HL-60 (cell line): ENCODE results near the gene SMARCB1.

Source experiments
- GABPA ChIP-seq: IDR thresholded peaks from 2 replicates; pipeline ENCODE4 v1.6.1; 2012; ENCODE audit warnings: low read depth
- POLR2AphosphoS5 ChIP-seq: IDR thresholded peaks from 2 replicates; pipeline ENCODE4 v1.6.1; 2012; ENCODE audit warnings: low read depth
- TF ChIP-seq, protein P1 (sequence below): IDR thresholded peaks from one replicate; pipeline ENCODE4 v1.5.1; 2011; ENCODE audit warnings: low read length, control low read depth, inconsistent platforms; ENCODE audit not compliant: insufficient read depth
- TF ChIP-seq, protein P2 (sequence below): IDR thresholded peaks from 2 replicates; pipeline ENCODE4 v1.6.1; 2012; ENCODE audit warnings: low read depth; ENCODE audit not compliant: insufficient replicate concordance

DNA sequence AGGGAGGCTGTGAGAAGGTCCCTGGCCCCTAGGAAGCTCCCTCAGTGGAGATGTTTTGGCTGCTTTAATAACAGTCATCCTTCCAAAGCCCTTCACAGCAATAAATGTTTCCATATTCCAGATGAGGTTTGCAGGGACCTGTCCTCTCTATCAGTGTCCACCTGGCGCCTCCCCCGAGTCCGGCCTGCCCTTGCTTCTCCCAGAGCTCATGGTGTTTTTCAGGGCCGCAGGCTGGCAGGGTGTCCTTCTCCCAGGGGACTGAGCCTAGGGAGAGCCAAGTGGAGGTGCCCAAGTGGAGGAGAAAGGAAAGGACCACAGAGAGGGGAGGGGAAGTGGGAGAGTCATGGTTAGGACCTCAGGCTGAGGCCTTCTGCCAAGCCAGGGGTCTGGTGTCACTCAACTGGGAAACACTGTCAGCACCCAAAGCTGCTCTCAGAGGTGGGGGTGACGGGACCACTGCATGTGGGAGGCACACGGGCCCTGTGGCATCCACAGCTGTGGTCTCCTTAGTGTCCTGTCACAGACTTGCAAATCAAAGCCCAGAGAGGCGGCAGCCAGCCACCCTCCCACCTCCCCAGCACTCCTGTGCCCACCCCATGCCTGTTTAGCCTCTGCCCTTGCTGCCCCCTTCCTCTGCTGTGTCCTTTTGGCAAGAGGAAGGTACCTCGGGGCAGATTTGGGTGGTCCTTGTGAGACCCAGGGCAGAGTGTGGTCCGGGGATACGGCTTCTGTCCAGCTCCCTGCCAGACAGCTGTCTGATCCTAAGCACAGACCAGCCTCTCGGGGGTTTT, 45.7 kb downstream of the SMARCB1 start:
- TF ChIP-seq, protein P1, sequence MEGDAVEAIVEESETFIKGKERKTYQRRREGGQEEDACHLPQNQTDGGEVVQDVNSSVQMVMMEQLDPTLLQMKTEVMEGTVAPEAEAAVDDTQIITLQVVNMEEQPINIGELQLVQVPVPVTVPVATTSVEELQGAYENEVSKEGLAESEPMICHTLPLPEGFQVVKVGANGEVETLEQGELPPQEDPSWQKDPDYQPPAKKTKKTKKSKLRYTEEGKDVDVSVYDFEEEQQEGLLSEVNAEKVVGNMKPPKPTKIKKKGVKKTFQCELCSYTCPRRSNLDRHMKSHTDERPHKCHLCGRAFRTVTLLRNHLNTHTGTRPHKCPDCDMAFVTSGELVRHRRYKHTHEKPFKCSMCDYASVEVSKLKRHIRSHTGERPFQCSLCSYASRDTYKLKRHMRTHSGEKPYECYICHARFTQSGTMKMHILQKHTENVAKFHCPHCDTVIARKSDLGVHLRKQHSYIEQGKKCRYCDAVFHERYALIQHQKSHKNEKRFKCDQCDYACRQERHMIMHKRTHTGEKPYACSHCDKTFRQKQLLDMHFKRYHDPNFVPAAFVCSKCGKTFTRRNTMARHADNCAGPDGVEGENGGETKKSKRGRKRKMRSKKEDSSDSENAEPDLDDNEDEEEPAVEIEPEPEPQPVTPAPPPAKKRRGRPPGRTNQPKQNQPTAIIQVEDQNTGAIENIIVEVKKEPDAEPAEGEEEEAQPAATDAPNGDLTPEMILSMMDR: no peak
- TF ChIP-seq GABPA: no peak
- no peak for TF ChIP-seq POLR2AphosphoS5
- TF ChIP-seq, protein P2, sequence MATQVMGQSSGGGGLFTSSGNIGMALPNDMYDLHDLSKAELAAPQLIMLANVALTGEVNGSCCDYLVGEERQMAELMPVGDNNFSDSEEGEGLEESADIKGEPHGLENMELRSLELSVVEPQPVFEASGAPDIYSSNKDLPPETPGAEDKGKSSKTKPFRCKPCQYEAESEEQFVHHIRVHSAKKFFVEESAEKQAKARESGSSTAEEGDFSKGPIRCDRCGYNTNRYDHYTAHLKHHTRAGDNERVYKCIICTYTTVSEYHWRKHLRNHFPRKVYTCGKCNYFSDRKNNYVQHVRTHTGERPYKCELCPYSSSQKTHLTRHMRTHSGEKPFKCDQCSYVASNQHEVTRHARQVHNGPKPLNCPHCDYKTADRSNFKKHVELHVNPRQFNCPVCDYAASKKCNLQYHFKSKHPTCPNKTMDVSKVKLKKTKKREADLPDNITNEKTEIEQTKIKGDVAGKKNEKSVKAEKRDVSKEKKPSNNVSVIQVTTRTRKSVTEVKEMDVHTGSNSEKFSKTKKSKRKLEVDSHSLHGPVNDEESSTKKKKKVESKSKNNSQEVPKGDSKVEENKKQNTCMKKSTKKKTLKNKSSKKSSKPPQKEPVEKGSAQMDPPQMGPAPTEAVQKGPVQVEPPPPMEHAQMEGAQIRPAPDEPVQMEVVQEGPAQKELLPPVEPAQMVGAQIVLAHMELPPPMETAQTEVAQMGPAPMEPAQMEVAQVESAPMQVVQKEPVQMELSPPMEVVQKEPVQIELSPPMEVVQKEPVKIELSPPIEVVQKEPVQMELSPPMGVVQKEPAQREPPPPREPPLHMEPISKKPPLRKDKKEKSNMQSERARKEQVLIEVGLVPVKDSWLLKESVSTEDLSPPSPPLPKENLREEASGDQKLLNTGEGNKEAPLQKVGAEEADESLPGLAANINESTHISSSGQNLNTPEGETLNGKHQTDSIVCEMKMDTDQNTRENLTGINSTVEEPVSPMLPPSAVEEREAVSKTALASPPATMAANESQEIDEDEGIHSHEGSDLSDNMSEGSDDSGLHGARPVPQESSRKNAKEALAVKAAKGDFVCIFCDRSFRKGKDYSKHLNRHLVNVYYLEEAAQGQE: no peak
